BE2C (cell line): ENCODE data around the gene SEMA7A.

Source experiments
- DNase-seq: peaks from one replicate; pipeline ENCODE4 v3.0.0-alpha.2; 2020
- H3K27me3 ChIP-seq: fragments of 250-450 bp; sonication (Bioruptor Pico); 2 replicates; pipeline ENCODE4 v1.5.1; 2020; ENCODE audit warnings: mild to moderate bottlenecking
- H3K36me3 ChIP-seq: fragments of 250-450 bp; sonication (Bioruptor Pico); 2 replicates; pipeline ENCODE4 v1.5.1; 2020; ENCODE audit warnings: mild to moderate bottlenecking
- H3K4me1 ChIP-seq: fragments of 250-450 bp; sonication (Bioruptor Pico); 2 replicates; pipeline ENCODE4 v1.5.1; 2020
- H3K4me3 ChIP-seq: 2 replicates; pipeline ENCODE4 v1.5.1; 2011; ENCODE audit warnings: low read depth, low read length
- H3K9me3 ChIP-seq: fragments of 250-450 bp; sonication (Bioruptor Pico); 2 replicates; pipeline ENCODE4 v1.5.1; 2020
- TF ChIP-seq, protein P1 (sequence below): IDR thresholded peaks from 2 replicates; pipeline ENCODE4 v1.5.1; 2012; ENCODE audit warnings: mild to moderate bottlenecking, low read depth, low read length

The SEMA7A gene

DNA sequence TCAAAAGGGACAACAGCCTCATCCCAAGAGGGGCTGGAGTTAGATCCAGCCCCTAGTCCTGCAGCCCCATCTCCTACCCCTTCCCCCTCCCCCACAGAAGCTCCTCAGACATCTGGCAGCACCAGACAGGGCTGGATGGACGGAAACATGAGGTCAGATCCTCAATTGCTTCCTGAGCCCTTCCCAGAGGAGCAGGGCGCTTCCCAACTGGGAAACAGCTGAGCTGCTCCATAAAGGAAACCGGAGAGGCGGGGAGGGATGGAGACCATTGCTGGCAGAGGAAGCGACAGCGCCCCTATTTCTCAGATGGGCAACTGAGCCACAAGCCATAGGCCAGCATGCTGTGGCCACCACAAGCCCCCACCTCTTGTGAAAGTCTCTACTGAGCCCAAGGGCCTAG lies 48.0 kb downstream of the SEMA7A start:
- TF ChIP-seq, protein P1, sequence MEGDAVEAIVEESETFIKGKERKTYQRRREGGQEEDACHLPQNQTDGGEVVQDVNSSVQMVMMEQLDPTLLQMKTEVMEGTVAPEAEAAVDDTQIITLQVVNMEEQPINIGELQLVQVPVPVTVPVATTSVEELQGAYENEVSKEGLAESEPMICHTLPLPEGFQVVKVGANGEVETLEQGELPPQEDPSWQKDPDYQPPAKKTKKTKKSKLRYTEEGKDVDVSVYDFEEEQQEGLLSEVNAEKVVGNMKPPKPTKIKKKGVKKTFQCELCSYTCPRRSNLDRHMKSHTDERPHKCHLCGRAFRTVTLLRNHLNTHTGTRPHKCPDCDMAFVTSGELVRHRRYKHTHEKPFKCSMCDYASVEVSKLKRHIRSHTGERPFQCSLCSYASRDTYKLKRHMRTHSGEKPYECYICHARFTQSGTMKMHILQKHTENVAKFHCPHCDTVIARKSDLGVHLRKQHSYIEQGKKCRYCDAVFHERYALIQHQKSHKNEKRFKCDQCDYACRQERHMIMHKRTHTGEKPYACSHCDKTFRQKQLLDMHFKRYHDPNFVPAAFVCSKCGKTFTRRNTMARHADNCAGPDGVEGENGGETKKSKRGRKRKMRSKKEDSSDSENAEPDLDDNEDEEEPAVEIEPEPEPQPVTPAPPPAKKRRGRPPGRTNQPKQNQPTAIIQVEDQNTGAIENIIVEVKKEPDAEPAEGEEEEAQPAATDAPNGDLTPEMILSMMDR, result no peak
- Histone ChIP-seq H3K9me3 (no peaks in the 10 kb centered on the region), H3K4me1 (no peaks in the 10 kb centered on the region), H3K36me3 (no peaks in the 10 kb centered on the region), H3K27me3 (no peaks in the 10 kb centered on the region), H3K4me3 (no peak overlapping the region)
- no peak for DNase-seq

DNA sequence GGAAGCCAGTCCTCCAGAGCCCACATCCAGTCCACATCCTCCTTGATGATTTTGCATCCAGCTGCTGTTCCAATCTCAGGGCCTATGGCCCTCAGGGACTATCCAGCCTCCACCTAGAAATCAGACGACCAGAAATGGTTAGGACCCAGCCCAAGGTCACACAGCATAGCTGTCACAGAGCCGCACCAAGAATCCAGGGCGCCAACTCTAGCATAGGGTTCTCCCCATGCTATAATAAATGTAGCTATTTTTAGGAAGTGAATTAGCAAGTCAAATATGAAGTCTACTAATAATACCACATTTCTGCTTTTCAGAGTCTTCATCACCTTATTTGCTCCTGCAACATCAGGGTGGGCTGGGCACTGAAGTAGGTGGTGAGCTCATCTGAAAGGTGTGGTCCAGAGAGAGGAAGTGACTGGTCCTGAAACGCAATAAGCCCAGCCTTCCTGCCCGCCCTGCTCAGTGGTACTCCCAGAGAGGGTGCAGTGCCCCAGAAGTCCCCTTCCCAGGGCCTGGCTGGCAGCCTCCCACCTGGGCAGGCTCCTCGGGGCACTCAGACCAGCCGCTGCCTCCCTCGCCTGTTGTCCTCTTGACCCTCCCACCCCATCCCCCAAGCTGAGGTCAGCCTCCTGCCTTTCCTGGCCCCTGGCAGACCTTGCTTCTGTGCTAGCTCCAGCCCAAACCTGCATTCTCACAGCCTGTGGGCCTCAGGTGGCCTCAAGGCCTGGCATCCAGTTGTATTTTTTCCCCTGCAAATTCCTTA lies 48.7 kb downstream of the SEMA7A start:
- H3K27me3 ChIP-seq, result no peaks in the 10 kb centered on the region
- H3K4me3 ChIP-seq, result no peak overlapping the region
- H3K4me1 ChIP-seq, result no peaks in the 10 kb centered on the region
- TF ChIP-seq, protein P1, result no peak
- no peaks in the 10 kb centered on the region for H3K9me3 ChIP-seq
- no peaks in the 10 kb centered on the region for H3K36me3 ChIP-seq
- no peak for DNase-seq

DNA sequence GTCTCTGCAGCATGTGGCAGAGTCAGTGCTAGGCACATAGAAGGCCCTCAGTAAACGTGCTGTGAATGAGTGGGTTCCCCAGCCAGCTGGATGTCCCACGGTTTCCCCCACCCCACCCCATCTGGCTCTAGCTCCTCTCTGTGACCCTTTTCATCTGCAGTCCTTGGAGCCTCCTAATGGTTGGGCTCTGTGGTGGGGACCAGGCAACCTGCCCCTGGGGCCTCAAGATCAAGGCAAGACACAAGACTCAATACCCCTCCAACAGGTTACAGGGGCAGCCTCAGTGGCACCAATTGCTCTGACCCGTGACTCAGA lies 49.2 kb downstream of the SEMA7A start:
- Histone ChIP-seq H3K9me3 (no peaks in the 10 kb centered on the region), H3K4me3 (no peak overlapping the region), H3K36me3 (no peaks in the 10 kb centered on the region), H3K4me1 (no peaks in the 10 kb centered on the region), H3K27me3 (no peaks in the 10 kb centered on the region)
- DNase-seq, result no peak
- TF ChIP-seq, protein P1, result no peak

DNA sequence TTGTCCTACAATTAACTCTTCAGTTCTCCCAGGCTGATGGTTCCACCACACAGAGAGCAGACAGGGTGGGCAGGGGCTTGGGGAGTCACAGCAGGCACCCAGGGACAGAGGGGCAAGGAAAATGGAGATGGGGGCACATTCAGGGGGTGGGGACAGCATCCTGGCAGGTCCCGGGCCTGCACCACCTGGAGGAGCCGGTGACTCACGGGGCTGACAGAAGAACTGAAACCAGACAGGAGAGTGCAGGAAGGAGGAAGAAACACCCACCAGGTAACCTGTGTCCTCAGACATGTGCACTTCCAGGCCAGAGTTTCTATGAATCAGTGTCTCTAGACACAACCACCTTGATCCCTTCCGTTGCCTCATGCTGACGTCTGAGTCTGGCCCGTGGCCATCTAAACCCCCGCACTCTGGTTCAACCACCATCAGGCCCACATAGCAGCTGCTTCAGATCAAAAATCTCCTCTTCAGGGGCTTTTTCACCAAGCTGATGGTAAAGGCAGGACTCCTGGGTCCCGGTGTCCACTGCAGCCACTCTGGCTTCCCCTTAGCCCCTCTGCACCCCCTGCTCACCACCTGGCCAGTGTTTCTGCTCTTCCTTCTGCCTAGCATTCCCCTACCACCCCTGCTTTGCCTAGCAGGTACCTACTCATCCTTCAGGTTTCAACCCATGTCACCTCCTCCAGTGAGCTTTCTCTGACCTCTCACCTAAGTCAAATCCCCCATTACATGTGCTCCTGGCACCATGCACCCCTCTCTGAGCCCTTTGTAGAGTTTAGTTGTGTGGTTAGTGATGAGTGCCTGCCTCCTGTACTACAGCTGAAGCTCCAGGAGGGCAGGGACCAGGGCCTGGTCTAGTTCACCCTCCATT lies 49.8 kb downstream of the SEMA7A start:
- Histone ChIP-seq H3K36me3 (no peaks in the 10 kb centered on the region), H3K27me3 (no peaks in the 10 kb centered on the region), H3K4me3 (no peak overlapping the region), H3K4me1 (no peaks in the 10 kb centered on the region), H3K9me3 (no peaks in the 10 kb centered on the region)
- DNase-seq, result no peak
- TF ChIP-seq, protein P1, result no peak

DNA sequence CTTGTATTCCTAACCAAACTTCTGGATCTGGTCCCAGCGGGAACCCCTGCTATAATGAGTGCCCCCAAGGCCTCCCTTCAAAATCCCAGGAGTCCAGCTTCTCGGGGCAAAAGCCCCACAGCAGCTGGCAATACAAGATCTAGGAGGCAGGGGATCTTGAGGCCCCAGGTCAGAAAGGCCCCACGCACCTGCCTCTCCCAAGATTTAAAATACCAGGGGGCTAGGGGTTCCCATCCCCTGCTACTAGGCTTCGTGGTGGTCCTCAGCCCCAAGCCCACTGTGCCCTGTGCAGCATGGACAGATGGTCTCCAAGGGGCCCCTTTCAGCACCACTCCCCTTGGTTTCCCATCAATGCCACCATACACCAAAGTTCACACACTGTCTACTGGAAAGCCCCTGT lies 50.5 kb downstream of the SEMA7A start:
- TF ChIP-seq, protein P1, result no peak
- no peak for DNase-seq
- Histone ChIP-seq H3K4me3 (no peak overlapping the region), H3K9me3 (no peaks in the 10 kb centered on the region), H3K4me1 (no peaks in the 10 kb centered on the region), H3K36me3 (no peaks in the 10 kb centered on the region), H3K27me3 (no peaks in the 10 kb centered on the region)
